IMR-90 (cell line): ENCODE data around the gene RFX4. TPM values are rescaled to one million over a fixed set of nuclear protein-coding genes. Genes with fewer than 3 reads are reported as not detected.

ENCODE experiments used
- ATAC-seq: fragments of 200-7000 bp; cut with Tn5 transposase; 2 replicates; pipeline ENCODE4 v1.9.1; 2020; ENCODE audit warnings: low read depth, mild to moderate bottlenecking, moderate library complexity
- BruUV-seq: library from RNA; stranded (reverse); fragments of 400-500 nt; replicated peaks from 2 replicates; lab custom pipeline; 2021; lab: Mats Ljungman, UMichigan
- CTCF ChIA-PET: fragments of 300-600 bp; formaldehyde crosslinking; extraction: SDS; loops from one replicate; lab custom pipeline; 2021; ENCODE audit warnings: antibody characterized with exemption; lab: Yijun Ruan, JAX
- POLR2A ChIA-PET: fragments of 300-600 bp; sonication (Branson Sonifier 250); formaldehyde crosslinking; loops from one replicate; lab custom pipeline; 2022; ENCODE audit warnings: antibody characterized with exemption; ENCODE audit not compliant: unreplicated experiment; lab: Charles Lee
- DNase-seq: peaks from one replicate; pipeline ENCODE4 v3.0.0; 2013
- H2AFZ ChIP-seq: replicated peaks from 2 replicates; pipeline ENCODE3; 2013; ENCODE audit warnings: low read length, mild to moderate bottlenecking; ENCODE audit not compliant: poor library complexity
- H2AK5ac ChIP-seq: 2 replicates; pipeline ENCODE4 v1.6.1; 2013; ENCODE audit warnings: low read depth, low read length, inconsistent platforms
- H2AK9ac ChIP-seq: replicated peaks from 2 replicates; pipeline ENCODE3; 2013; ENCODE audit warnings: mild to moderate bottlenecking, low read depth, low read length, moderate library complexity; ENCODE audit not compliant: poor library complexity
- H2BK120ac ChIP-seq: 2 replicates; pipeline ENCODE4 v1.6.1; 2013; ENCODE audit warnings: low read depth, low read length, inconsistent platforms
- H2BK15ac ChIP-seq: 3 replicates; pipeline ENCODE4 v1.6.1; 2013; ENCODE audit warnings: low read depth, low read length, inconsistent platforms
- H2BK20ac ChIP-seq: 2 replicates; pipeline ENCODE4 v1.6.1; 2013; ENCODE audit warnings: low read depth, mild to moderate bottlenecking, inconsistent platforms, low read length, moderate library complexity
- H2BK5ac ChIP-seq: 2 replicates; pipeline ENCODE4 v1.6.1; 2013; ENCODE audit warnings: mild to moderate bottlenecking, low read depth, low read length, inconsistent platforms; ENCODE audit not compliant: poor library complexity, severe bottlenecking
- H3K14ac ChIP-seq: replicated peaks from 2 replicates; pipeline ENCODE4 v1.6.1; 2013; ENCODE audit warnings: low read depth, low read length, inconsistent platforms
- H3K18ac ChIP-seq: 2 replicates; pipeline ENCODE4 v1.6.1; 2013; ENCODE audit warnings: low read depth, low read length, control low read depth
- H3K23ac ChIP-seq: 2 replicates; pipeline ENCODE4 v1.6.1; 2013; ENCODE audit warnings: low read depth, low read length, inconsistent platforms
- H3K27ac ChIP-seq: 2 replicates; pipeline ENCODE4 v1.5.1; 2013; ENCODE audit warnings: mild to moderate bottlenecking, control low read depth, low read length; ENCODE audit not compliant: insufficient read depth
- H3K27me3 ChIP-seq: 2 replicates; pipeline ENCODE4 v1.6.1; 2013; ENCODE audit warnings: low read length; ENCODE audit not compliant: control insufficient read depth, insufficient read depth
- H3K36me3 ChIP-seq: 2 replicates; pipeline ENCODE4 v1.6.1; 2013; ENCODE audit warnings: low read length, mixed read lengths; ENCODE audit not compliant: control insufficient read depth, insufficient read depth
- H3K4ac ChIP-seq: 2 replicates; pipeline ENCODE4 v1.6.1; 2013; ENCODE audit warnings: low read depth, low read length, inconsistent platforms
- H3K4me1 ChIP-seq: 2 replicates; pipeline ENCODE4 v1.6.1; 2013; ENCODE audit warnings: low read length, mixed read lengths; ENCODE audit not compliant: control insufficient read depth, insufficient read depth
- H3K4me2 ChIP-seq: 2 replicates; pipeline ENCODE4 v1.6.1; 2013; ENCODE audit warnings: low read depth, mild to moderate bottlenecking, control low read depth, low read length, moderate library complexity
- H3K4me3 ChIP-seq: 2 replicates; pipeline ENCODE4 v1.5.1; 2013; ENCODE audit warnings: low read depth, mild to moderate bottlenecking, control low read depth, low read length, moderate library complexity; ENCODE audit not compliant: insufficient read depth
- H3K56ac ChIP-seq: 2 replicates; pipeline ENCODE4 v1.6.1; 2013; ENCODE audit warnings: low read length, inconsistent platforms; ENCODE audit not compliant: insufficient read depth; ENCODE audit errors: extremely low read depth
- H3K79me1 ChIP-seq, 2 experiments: 2 replicates each; pipeline ENCODE4 v1.6.1; 2013; ENCODE audit warnings: low read length in 2 of 2, inconsistent platforms in 1 of 2, low read depth in 1 of 2
- H3K9ac ChIP-seq: 2 replicates; pipeline ENCODE4 v1.6.1; 2013; ENCODE audit warnings: low read depth, low read length, control low read depth
- H3K9me1 ChIP-seq: 2 replicates; pipeline ENCODE4 v1.6.1; 2013; ENCODE audit warnings: low read length, inconsistent platforms; ENCODE audit not compliant: insufficient read depth
- H3K9me3 ChIP-seq: 2 replicates; pipeline ENCODE4 v1.6.1; 2013; ENCODE audit warnings: low read length; ENCODE audit not compliant: control insufficient read depth, insufficient read depth
- H4K20me1 ChIP-seq: 2 replicates; pipeline ENCODE4 v1.6.1; 2013; ENCODE audit warnings: low read length, inconsistent platforms; ENCODE audit not compliant: insufficient read depth
- H4K5ac ChIP-seq: 2 replicates; pipeline ENCODE4 v1.6.1; 2013; ENCODE audit warnings: mild to moderate bottlenecking, low read depth, low read length, control low read depth
- H4K8ac ChIP-seq, 2 experiments: 2 replicates each; pipeline ENCODE4 v1.6.1; 2013; ENCODE audit warnings: low read depth in 2 of 2, low read length in 2 of 2, control low read depth in 1 of 2, inconsistent platforms in 1 of 2
- H4K91ac ChIP-seq: 2 replicates; pipeline ENCODE4 v1.6.1; 2013; ENCODE audit warnings: low read depth, low read length, inconsistent platforms; ENCODE audit not compliant: insufficient read depth
- BHLHE40 ChIP-seq: fragments of 150-350 bp; IDR thresholded peaks from 2 replicates; pipeline ENCODE4 v1.6.1; 2016; ENCODE audit warnings: mild to moderate bottlenecking, low read depth, low read length
- CEBPB ChIP-seq: IDR thresholded peaks from 2 replicates; pipeline ENCODE4 v1.6.1; 2012; ENCODE audit warnings: low read depth, low read length, improper control_type of control experiment
- CHD1 ChIP-seq: IDR thresholded peaks from 2 replicates; pipeline ENCODE4 v1.6.1; 2012; ENCODE audit warnings: low read depth, low read length, improper control_type of control experiment
- FOS ChIP-seq: fragments of 150-350 bp; IDR thresholded peaks from 2 replicates; pipeline ENCODE4 v1.6.1; 2016; ENCODE audit warnings: low read depth, low read length
- MAFK ChIP-seq: IDR thresholded peaks from 2 replicates; pipeline ENCODE4 v1.6.1; 2012; ENCODE audit warnings: low read depth, low read length, improper control_type of control experiment
- MAZ ChIP-seq: IDR thresholded peaks from 2 replicates; pipeline ENCODE4 v1.6.1; 2012; ENCODE audit warnings: low read depth, mild to moderate bottlenecking, low read length, improper control_type of control experiment, moderate library complexity, borderline replicate concordance
- MXI1 ChIP-seq: IDR thresholded peaks from 2 replicates; pipeline ENCODE4 v1.6.1; 2012; ENCODE audit warnings: low read depth, mild to moderate bottlenecking, low read length, moderate library complexity, borderline replicate concordance
- NFE2L2 ChIP-seq: fragments of 150-350 bp; IDR thresholded peaks from 2 replicates; pipeline ENCODE4 v1.6.1; 2016; ENCODE audit warnings: low read depth, mild to moderate bottlenecking, low read length
- POLR2A ChIP-seq: IDR thresholded peaks from 2 replicates; pipeline ENCODE4 v1.6.1; 2012; ENCODE audit warnings: mild to moderate bottlenecking, low read depth, low read length
- RAD21 ChIP-seq: IDR thresholded peaks from 2 replicates; pipeline ENCODE4 v1.6.1; 2012; ENCODE audit warnings: low read length, improper control_type of control experiment
- RCOR1 ChIP-seq: IDR thresholded peaks from 2 replicates; pipeline ENCODE4 v1.6.1; 2012; ENCODE audit warnings: mild to moderate bottlenecking, low read length, improper control_type of control experiment; ENCODE audit not compliant: insufficient replicate concordance
- SMC3 ChIP-seq: fragments of 150-350 bp; IDR thresholded peaks from 2 replicates; pipeline ENCODE4 v1.6.1; 2016; ENCODE audit warnings: low read depth, mild to moderate bottlenecking, antibody characterized with exemption, low read length, moderate library complexity
- WGBS, 2 experiments: methylation state at CpG; one replicate each; pipeline versions ENCODE4 v1.1.5 to v1.1.7; 2013; ENCODE audit warnings: missing lambda C conversion rate in 2 of 2; ENCODE audit not compliant: insufficient read length in 1 of 2; ENCODE audit errors: extremely low coverage in 2 of 2; 5-methylcytosine and 5-hydroxymethylcytosine counted together
- dilution Hi-C: fragments of 300-500 bp; cut with HindIII; formaldehyde crosslinking; loops from one replicate; pipeline ENCODE4 v1.14.3; 2018; ENCODE audit warnings: low sequenced_read_pairs; ENCODE audit not compliant: unreplicated experiment
- in situ Hi-C: fragments of 300-500 bp; cut with MboI; formaldehyde crosslinking; loops from 3 replicates; pipeline ENCODE4 v1.14.3; 2019; ENCODE audit warnings: low sequenced_read_pairs, inconsistent platforms, mixed read lengths
- intact Hi-C: fragments of 100-400 bp; cut with micrococcal nuclease; formaldehyde crosslinking; loops from 2 replicates; pipeline ENCODE4 v1.10.0; 2022
- polyA plus RNA-seq, 3 experiments: library from polyadenylated mRNA; depleted of rRNA; stranded (reverse); fragments of >200 nt; gene quantifications; 2 replicates each; pipeline ENCODE4 v1.2.3, GENCODE V29; 2012; ENCODE audit warnings: low replicate concordance in 1 of 3
- total RNA-seq: library from RNA; depleted of rRNA; stranded (reverse); fragments of >200 nt; gene quantifications from 2 replicates; pipeline ENCODE4 v1.2.3, GENCODE V29; 2012
- TF ChIP-seq, protein P1 (sequence below): fragments of 150-350 bp; IDR thresholded peaks from 2 replicates; pipeline ENCODE4 v1.6.1; 2016; ENCODE audit warnings: low read depth, mild to moderate bottlenecking, low read length, moderate library complexity, borderline replicate concordance
- TF ChIP-seq, protein P2 (sequence below): fragments of 150-350 bp; IDR thresholded peaks from 2 replicates; pipeline ENCODE4 v1.6.1; 2017; ENCODE audit warnings: mild to moderate bottlenecking, antibody characterized with exemption, low read length, low read depth

RFX4 gene
- total and polyA plus RNA-seq, 2 of the 4 experiments (the other 2 are of a cell fraction): not detected

- no peak overlapping the region for H2AFZ ChIP-seq
- no peak overlapping the region for H3K4ac ChIP-seq
- no peaks in the 10 kb centered on the region for H4K20me1 ChIP-seq
- peaks cover 1% of the 10 kb centered on the region; the same call in 1 of the 2 replicates for H3K4me1 ChIP-seq
- H4K91ac ChIP-seq: no peak overlapping the region
- no peak overlapping the region for H2AK5ac ChIP-seq
- no peak for TF ChIP-seq CHD1
- TF ChIP-seq, protein P1, sequence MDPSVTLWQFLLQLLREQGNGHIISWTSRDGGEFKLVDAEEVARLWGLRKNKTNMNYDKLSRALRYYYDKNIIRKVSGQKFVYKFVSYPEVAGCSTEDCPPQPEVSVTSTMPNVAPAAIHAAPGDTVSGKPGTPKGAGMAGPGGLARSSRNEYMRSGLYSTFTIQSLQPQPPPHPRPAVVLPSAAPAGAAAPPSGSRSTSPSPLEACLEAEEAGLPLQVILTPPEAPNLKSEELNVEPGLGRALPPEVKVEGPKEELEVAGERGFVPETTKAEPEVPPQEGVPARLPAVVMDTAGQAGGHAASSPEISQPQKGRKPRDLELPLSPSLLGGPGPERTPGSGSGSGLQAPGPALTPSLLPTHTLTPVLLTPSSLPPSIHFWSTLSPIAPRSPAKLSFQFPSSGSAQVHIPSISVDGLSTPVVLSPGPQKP: no peak
- TF ChIP-seq RAD21: no peak
- TF ChIP-seq SMC3: no peak
- no peak for TF ChIP-seq BHLHE40
- TF ChIP-seq CEBPB: no peak
- TF ChIP-seq FOS: no peak
- no peak for TF ChIP-seq POLR2A
- TF ChIP-seq, protein P2, sequence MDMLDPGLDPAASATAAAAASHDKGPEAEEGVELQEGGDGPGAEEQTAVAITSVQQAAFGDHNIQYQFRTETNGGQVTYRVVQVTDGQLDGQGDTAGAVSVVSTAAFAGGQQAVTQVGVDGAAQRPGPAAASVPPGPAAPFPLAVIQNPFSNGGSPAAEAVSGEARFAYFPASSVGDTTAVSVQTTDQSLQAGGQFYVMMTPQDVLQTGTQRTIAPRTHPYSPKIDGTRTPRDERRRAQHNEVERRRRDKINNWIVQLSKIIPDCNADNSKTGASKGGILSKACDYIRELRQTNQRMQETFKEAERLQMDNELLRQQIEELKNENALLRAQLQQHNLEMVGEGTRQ: no peak
- no peak for TF ChIP-seq MAZ
- no peak for TF ChIP-seq MXI1
- TF ChIP-seq MAFK: no peak
- no peak for TF ChIP-seq RCOR1
- no peak for TF ChIP-seq NFE2L2
- dilution Hi-C loops: no loop called here
- H3K18ac ChIP-seq: no peak overlapping the region
- no peak overlapping the region for H2BK15ac ChIP-seq
- H3K79me1 ChIP-seq: no peaks in the 10 kb centered on the region
- H3K56ac ChIP-seq: no peak overlapping the region
- H3K9me3 ChIP-seq: no peaks in the 10 kb centered on the region
- H3K23ac ChIP-seq: no peak overlapping the region
- no peak overlapping the region for H3K9ac ChIP-seq
- no peak overlapping the region for H3K14ac ChIP-seq
- BruUV-seq: no TSS peak
- H3K9me1 ChIP-seq: no peaks in the 10 kb centered on the region
- ATAC-seq (no peak), DNase-seq (no peak)
- in situ Hi-C loops: no loop called here
- ChIA-PET POLR2A (no interaction called here), CTCF (no interaction called here)
- H2BK5ac ChIP-seq: no peak overlapping the region
- no peak overlapping the region for H3K4me3 ChIP-seq
- peaks cover 7% of the 10 kb centered on the region for H3K27me3 ChIP-seq
- H2AK9ac ChIP-seq: no peak overlapping the region
- no peak overlapping the region for H2BK20ac ChIP-seq
- intact Hi-C loops: no loop called here
- WGBS, 2 experiments: 60% methylated on average over 1 of the region's 2 CpGs; no CpG with 5 or more reads in 1 of the 2 experiments
- H3K4me2 ChIP-seq: no peak overlapping the region
- no peak overlapping the region for H4K8ac ChIP-seq
- no peak overlapping the region for H4K5ac ChIP-seq
- H3K36me3 ChIP-seq: no peaks in the 10 kb centered on the region
- no peak overlapping the region for H2BK120ac ChIP-seq
- H3K27ac ChIP-seq: no peak overlapping the region
Observed at GRCh38 chr12:106767206-106767605, 184.4 kb downstream of the RFX4 start.
